Hepatocyte (in vitro differentiated cells): ENCODE measurements around the gene SETD4. TPM values are rescaled to one million over a fixed set of nuclear protein-coding genes. Genes with fewer than 3 reads are reported as not detected.
A peak's percentile ranks its signal among the peaks of the same experiment; 100 is the strongest.

ENCODE experiments used
- DNase-seq: peaks from one replicate; pipeline ENCODE4 v3.0.0-alpha.2; 2016; ENCODE audit warnings: low spot score
- H2AFZ ChIP-seq: fragments of 200-600 bp; sonication (generic); 2 replicates; pipeline ENCODE4 v1.6.0; 2016; ENCODE audit warnings: antibody characterized with exemption, mild to moderate bottlenecking
- H3K27ac ChIP-seq: fragments of 200-600 bp; sonication (generic); 2 replicates; pipeline ENCODE4 v1.5.1; 2016; ENCODE audit warnings: mild to moderate bottlenecking
- H3K27me3 ChIP-seq: fragments of 200-600 bp; sonication (generic); 2 replicates; pipeline ENCODE4 v1.6.1; 2016
- H3K36me3 ChIP-seq: fragments of 200-600 bp; sonication (generic); replicated peaks from 2 replicates; pipeline ENCODE4 v1.5.1; 2016; ENCODE audit warnings: low read depth; ENCODE audit not compliant: insufficient read depth
- H3K4me1 ChIP-seq: fragments of 200-600 bp; sonication (generic); 2 replicates; pipeline ENCODE4 v1.5.1; 2016; ENCODE audit warnings: mild to moderate bottlenecking, moderate library complexity; ENCODE audit not compliant: insufficient read depth
- H3K4me2 ChIP-seq: fragments of 200-600 bp; sonication (generic); 2 replicates; pipeline ENCODE4 v1.6.0; 2016
- H3K4me3 ChIP-seq: fragments of 200-600 bp; sonication (generic); 2 replicates; pipeline ENCODE4 v1.5.1; 2016; ENCODE audit warnings: mild to moderate bottlenecking
- H3K79me2 ChIP-seq: fragments of 200-600 bp; sonication (generic); 2 replicates; pipeline ENCODE4 v1.6.0; 2017; ENCODE audit warnings: mild to moderate bottlenecking
- H3K9me2 ChIP-seq: fragments of 200-600 bp; sonication (generic); replicated peaks from 2 replicates; pipeline ENCODE4 v1.6.0; 2017; ENCODE audit warnings: mild to moderate bottlenecking; ENCODE audit not compliant: insufficient read depth
- H3K9me3 ChIP-seq: fragments of 200-600 bp; sonication (generic); 2 replicates; pipeline ENCODE4 v1.5.1; 2016; ENCODE audit warnings: low read depth, mild to moderate bottlenecking
- H4K20me1 ChIP-seq: fragments of 200-600 bp; sonication (generic); 2 replicates; pipeline ENCODE4 v1.6.0; 2016; ENCODE audit warnings: mild to moderate bottlenecking; ENCODE audit not compliant: insufficient read depth, poor library complexity, severe bottlenecking
- CTCF ChIP-seq: fragments of 200-600 bp; sonication (generic); IDR thresholded peaks from 2 replicates; pipeline ENCODE4 v1.5.1; 2016; ENCODE audit warnings: antibody characterized with exemption, mild to moderate bottlenecking; ENCODE audit not compliant: poor library complexity
- EZH2 ChIP-seq: fragments of 200-600 bp; sonication (generic); IDR thresholded peaks from 2 replicates; pipeline ENCODE4 v1.6.1; 2016; ENCODE audit warnings: antibody characterized with exemption, mild to moderate bottlenecking, borderline replicate concordance
- EZH2phosphoT487 ChIP-seq: fragments of 200-600 bp; sonication (generic); IDR thresholded peaks from one replicate; pipeline ENCODE4 v1.6.1; 2018; ENCODE audit warnings: antibody characterized with exemption, mild to moderate bottlenecking, low read depth, moderate library complexity; ENCODE audit not compliant: unreplicated experiment, severe bottlenecking
- WGBS: methylation state at CpG from one replicate; pipeline ENCODE4 v1.1.6; 2016; ENCODE audit warnings: low lambda C conversion rate; ENCODE audit errors: missing lambda C conversion rate; 5-methylcytosine and 5-hydroxymethylcytosine counted together
- polyA plus RNA-seq: library from polyadenylated mRNA; unstranded; fragments of >200 nt; fragmentation: Nextera tagmentation; extraction: Ambion mirVana; gene quantifications from 2 replicates; pipeline ENCODE4 v1.2.1, GENCODE V29; 2016
- total RNA-seq: library from RNA; depleted of rRNA; stranded (reverse); fragments of >200 nt; gene quantifications from 2 replicates; pipeline ENCODE4 v1.2.3, GENCODE V29; 2014

The SETD4 gene
- 16.6 and 20.5 TPM in 2 replicates for total RNA-seq
- 13.7 and 17.8 TPM in 2 replicates for polyA plus RNA-seq

GRCh38 chr21:36060159-36060921, at the start of gene SETD4:
TSS of gene SETD4 (minus strand) at chr21:36060526. CDS start at chr21:36058888, 1,638 bp downstream.
- no peaks in the 10 kb centered on the region for H3K36me3 ChIP-seq
- no peaks in the 10 kb centered on the region for H3K9me3 ChIP-seq
- peak within 1 kb of the TSS; percentile 47 for H2AFZ ChIP-seq
- no peaks in the 10 kb centered on the region for H3K9me2 ChIP-seq
- H3K27me3 ChIP-seq = no peaks in the 10 kb centered on the region
- DNase-seq = peak; percentile 95
- H3K4me2 ChIP-seq = peak within 1 kb of the TSS; percentile 78
- WGBS = under 1% methylated on average over 55 of the region's 57 CpGs
- no peaks in the 10 kb centered on the region for H4K20me1 ChIP-seq
- H3K79me2 ChIP-seq = peaks cover 28% of the 10 kb centered on the region
- TF ChIP-seq EZH2phosphoT487 = no peak
- no peak for TF ChIP-seq EZH2
- TF ChIP-seq CTCF = no peak
- H3K4me3 ChIP-seq = peak within 1 kb of the TSS; percentile 81
- peak within 1 kb of the TSS; percentile 92 for H3K27ac ChIP-seq
- H3K4me1 ChIP-seq = peaks cover 11% of the 10 kb centered on the region

- Histone ChIP-seq H3K27me3 (peaks cover 8% of the 10 kb centered on the region), H2AFZ (no peak overlapping the region), H3K4me2 (no peak overlapping the region), H3K9me2 (no peaks in the 10 kb centered on the region), H3K9me3 (no peaks in the 10 kb centered on the region), H3K4me1 (peaks cover 4% of the 10 kb centered on the region), H3K79me2 (no peaks in the 10 kb centered on the region), H3K27ac (no peak overlapping the region), H4K20me1 (no peaks in the 10 kb centered on the region), H3K4me3 (no peak overlapping the region), H3K36me3 (no peaks in the 10 kb centered on the region)
- TF ChIP-seq CTCF = no peak
- no peak for TF ChIP-seq EZH2
- no peak for TF ChIP-seq EZH2phosphoT487
- DNase-seq = no peak
- 95% methylated on average over 10 of the region's 10 CpGs for WGBS
These were observed 49.5 kb upstream of the SETD4 start for GRCh38 chr21:36109868-36110267.

GRCh38 chr21:36105327-36105842, 45.1 kb upstream of the SETD4 start:
- no peak overlapping the region for H3K4me3 ChIP-seq

More at GRCh38 chr21:36105327-36105842, 45.1 kb upstream of the SETD4 start:
- TF ChIP-seq EZH2phosphoT487 = no peak
- no peak for TF ChIP-seq CTCF
- TF ChIP-seq EZH2 = no peak
- Histone ChIP-seq H3K27ac (no peak overlapping the region), H3K4me2 (no peak overlapping the region), H3K9me3 (no peaks in the 10 kb centered on the region), H3K36me3 (no peaks in the 10 kb centered on the region), H3K4me1 (no peaks in the 10 kb centered on the region), H3K27me3 (peaks cover 14% of the 10 kb centered on the region), H3K9me2 (no peaks in the 10 kb centered on the region), H2AFZ (no peak overlapping the region), H4K20me1 (no peaks in the 10 kb centered on the region), H3K79me2 (no peaks in the 10 kb centered on the region)
- 71% methylated on average over 4 of the region's 4 CpGs for WGBS
- no peak for DNase-seq
